Breast epithelium (tissue), 3 donors: ENCODE measurements around the gene C16orf96.

ENCODE experiments used
- POLR2A ChIP-seq: fragments of 450-650 bp; IDR thresholded peaks from one replicate; pipeline ENCODE4 v1.6.1; 2016; ENCODE audit warnings: antibody characterized with exemption, mild to moderate bottlenecking, moderate library complexity
- TF ChIP-seq, protein P1 (sequence below), 3 donors: fragments of 450-650 bp; IDR thresholded peaks; one replicate each; pipeline ENCODE4 v1.5.1; 2016 to 2017; ENCODE audit warnings: antibody characterized with exemption in 3 of 3, mild to moderate bottlenecking in 3 of 3, moderate library complexity in 3 of 3

DNA sequence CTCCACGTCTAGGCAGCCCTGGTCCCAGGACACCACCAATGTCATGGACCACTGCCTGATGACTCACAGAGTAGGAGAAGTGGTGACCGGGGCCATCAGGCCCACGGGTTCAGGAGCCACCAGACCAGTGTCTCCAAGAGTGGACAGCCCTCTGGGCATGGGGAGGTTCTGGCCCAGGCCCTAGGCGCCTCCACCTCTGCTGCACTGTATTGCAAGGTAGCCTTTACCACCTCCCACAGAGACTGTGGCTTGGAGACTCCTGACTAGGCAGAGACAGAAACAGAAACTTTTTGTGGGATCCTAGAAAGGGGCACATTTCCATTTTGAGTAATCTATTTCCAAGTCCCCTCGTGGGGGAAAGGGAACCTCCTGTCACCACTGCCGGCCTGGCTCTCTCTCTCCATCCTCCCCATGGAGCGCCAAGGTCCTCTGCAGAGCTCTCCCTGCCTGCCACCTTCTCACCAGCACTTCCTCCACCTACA lies 20.5 kb upstream of the C16orf96 start:
- TF ChIP-seq, protein P1, sequence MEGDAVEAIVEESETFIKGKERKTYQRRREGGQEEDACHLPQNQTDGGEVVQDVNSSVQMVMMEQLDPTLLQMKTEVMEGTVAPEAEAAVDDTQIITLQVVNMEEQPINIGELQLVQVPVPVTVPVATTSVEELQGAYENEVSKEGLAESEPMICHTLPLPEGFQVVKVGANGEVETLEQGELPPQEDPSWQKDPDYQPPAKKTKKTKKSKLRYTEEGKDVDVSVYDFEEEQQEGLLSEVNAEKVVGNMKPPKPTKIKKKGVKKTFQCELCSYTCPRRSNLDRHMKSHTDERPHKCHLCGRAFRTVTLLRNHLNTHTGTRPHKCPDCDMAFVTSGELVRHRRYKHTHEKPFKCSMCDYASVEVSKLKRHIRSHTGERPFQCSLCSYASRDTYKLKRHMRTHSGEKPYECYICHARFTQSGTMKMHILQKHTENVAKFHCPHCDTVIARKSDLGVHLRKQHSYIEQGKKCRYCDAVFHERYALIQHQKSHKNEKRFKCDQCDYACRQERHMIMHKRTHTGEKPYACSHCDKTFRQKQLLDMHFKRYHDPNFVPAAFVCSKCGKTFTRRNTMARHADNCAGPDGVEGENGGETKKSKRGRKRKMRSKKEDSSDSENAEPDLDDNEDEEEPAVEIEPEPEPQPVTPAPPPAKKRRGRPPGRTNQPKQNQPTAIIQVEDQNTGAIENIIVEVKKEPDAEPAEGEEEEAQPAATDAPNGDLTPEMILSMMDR (IDR thresholded peaks at IDR 0.05), result no peak
- TF ChIP-seq POLR2A, result no peak
